Measurements from ENCODE around the gene BRD9. TPM values are rescaled to one million over a fixed set of nuclear protein-coding genes. Genes with fewer than 3 reads are reported as not detected.

Gene BRD9
- polyA plus RNA-seq, 1 experiment, result 12.3 TPM

DNA sequence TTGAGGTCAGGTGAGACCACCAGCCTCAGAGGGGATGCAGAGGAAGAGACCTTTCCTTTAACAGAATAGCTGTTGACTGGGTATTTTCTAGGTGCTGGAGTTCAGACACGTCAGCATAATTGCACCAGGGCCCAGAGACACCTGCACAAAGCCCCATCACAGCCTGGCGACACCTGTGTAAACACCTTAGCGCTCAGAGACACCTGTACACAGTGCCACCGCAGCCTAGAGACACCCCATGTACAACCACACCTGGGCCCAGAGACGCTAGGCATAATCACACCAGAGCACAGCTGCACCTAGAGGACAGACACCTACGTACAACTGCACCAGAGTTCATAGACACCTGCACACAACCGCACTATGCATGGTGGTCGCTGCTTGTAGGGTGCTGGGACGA, 1.1 kb upstream of the BRD9 start:
- H3K36me3 ChIP-seq (ENCODE audit: control insufficient read depth, insufficient read depth, low read length), result peaks cover 10% of the 10 kb centered on the region
- H3K27me3 ChIP-seq (ENCODE audit: control insufficient read depth, insufficient read depth, low read length), result no peaks in the 10 kb centered on the region
- CTCF ChIA-PET, result interaction anchor here (2.0 to 4.0 kb wide), 3 partner anchors 9 to 224 kb away, joined by 7 to 18 read pairs (median 10); no protein-coding TSS in a partner anchor
- POLR2A ChIA-PET, result no interaction called here
- DNase-seq (ENCODE audit: low read depth), result no peak
- TF ChIP-seq, protein P1, sequence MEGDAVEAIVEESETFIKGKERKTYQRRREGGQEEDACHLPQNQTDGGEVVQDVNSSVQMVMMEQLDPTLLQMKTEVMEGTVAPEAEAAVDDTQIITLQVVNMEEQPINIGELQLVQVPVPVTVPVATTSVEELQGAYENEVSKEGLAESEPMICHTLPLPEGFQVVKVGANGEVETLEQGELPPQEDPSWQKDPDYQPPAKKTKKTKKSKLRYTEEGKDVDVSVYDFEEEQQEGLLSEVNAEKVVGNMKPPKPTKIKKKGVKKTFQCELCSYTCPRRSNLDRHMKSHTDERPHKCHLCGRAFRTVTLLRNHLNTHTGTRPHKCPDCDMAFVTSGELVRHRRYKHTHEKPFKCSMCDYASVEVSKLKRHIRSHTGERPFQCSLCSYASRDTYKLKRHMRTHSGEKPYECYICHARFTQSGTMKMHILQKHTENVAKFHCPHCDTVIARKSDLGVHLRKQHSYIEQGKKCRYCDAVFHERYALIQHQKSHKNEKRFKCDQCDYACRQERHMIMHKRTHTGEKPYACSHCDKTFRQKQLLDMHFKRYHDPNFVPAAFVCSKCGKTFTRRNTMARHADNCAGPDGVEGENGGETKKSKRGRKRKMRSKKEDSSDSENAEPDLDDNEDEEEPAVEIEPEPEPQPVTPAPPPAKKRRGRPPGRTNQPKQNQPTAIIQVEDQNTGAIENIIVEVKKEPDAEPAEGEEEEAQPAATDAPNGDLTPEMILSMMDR (IDR thresholded peaks at IDR 0.05; ENCODE audit: insufficient read depth, low read depth, low read length), result no peak
- no peak overlapping the region; the same call in 1 of the 2 replicates for H3K4me3 ChIP-seq (ENCODE audit: low read depth, low read length)

DNA sequence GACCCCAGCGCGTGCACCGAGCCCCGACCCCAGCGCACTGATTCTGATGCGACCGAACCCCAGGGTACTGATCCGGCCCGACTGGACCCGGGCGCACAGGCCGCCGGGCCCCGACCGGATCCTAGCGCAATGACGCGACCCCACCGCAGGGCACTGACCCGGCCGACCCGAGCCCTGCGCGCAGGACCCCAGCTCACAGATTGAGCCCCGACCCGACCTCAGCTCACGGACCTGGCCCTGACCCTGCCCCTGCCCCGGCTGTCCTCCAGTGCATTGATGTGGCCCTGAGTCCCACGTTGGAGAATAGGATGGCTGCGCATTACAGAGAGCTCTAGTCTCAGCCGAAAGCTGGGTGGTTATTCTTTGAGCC, 521 bp upstream of the BRD9 start:
- TF ChIP-seq, protein P1 (IDR thresholded peaks at IDR 0.05; ENCODE audit: insufficient read depth, low read depth, low read length), result no peak
- no peaks in the 10 kb centered on the region for H3K27me3 ChIP-seq (ENCODE audit: control insufficient read depth, insufficient read depth, low read length)
- H3K36me3 ChIP-seq (ENCODE audit: control insufficient read depth, insufficient read depth, low read length), result peaks cover 14% of the 10 kb centered on the region
- no peak for DNase-seq (ENCODE audit: low read depth)
- H3K4me3 ChIP-seq (ENCODE audit: low read depth, low read length), result peak overlapping the region; percentile 96
- POLR2A ChIA-PET, result no interaction called here
- CTCF ChIA-PET, result interaction anchor here (1.8 to 4.0 kb wide), 3 partner anchors 9 to 223 kb away, joined by 7 to 18 read pairs (median 8); no protein-coding TSS in a partner anchor

DNA sequence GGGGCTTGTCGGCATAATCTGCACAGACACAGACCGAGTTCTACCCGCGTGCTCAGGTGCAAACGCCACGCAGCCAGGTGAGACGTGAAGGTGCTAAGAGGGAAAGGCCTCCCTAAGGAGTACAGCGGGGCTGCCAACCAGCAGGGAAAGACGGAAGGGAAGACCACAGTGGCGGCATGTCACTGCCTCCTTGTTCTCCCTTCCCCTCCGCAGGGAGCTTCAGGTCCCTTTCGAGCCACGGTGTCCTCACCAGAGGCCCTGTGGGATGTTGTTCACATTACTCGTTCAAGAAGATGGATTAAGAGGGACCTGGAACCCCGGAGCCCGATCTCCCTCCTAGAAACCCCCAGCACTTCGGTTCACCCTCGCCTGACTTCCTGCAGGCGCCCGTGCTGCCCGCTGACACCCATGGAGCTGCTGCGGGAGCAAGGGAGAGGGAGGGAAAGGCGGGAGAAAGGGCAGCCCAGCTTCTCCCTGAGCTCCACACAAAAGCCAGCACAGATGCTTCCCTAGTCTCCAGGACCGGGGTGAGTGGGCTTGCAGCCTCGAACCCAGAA, 686 bp downstream of the BRD9 start:
- peaks cover 18% of the 10 kb centered on the region for H3K36me3 ChIP-seq (ENCODE audit: control insufficient read depth, insufficient read depth, low read length)
- POLR2A ChIA-PET, result interaction anchor here (0.6 kb wide), 1 partner anchor 724 kb away, joined by 3 read pairs; no protein-coding TSS in a partner anchor
- DNase-seq (ENCODE audit: low read depth), result no peak

DNA sequence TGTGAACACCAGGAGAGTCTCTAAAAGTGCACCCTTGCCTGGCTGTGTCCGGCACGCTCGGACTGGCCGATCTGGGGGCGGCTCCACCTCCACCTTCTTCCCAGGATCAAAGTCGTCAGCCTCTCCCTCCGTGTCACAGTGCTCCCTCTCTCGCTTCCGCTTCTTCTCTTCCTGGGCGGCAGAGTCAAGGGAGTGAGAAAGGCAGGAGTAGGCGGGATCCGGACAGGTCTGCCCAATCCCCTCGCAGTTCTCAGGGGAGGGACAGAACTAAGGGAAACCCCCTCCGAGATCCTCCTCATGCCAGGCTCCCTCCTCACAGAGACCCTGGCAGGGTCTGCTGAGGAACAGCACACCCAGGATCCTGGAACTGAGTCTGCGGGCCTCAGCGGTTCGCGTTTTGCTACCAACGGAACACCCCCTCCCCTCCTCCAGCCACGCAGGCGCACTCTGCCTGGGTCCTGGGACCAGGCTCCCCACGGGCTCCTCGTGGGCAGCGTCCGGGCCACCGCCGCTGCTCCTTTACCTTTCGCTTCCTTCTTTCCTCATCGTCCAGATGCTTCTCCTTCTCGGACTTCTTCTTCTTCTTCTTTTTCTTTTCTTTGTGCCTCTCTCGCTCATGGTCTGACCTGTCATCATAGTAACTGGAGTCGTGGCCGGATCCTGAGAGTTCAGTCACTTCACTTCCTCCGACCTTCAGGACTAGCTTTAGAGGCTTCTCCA, 1.3 kb downstream of the BRD9 start:
- Histone ChIP-seq H3K36me3 (ENCODE audit: control insufficient read depth, insufficient read depth, low read length) (peaks cover 24% of the 10 kb centered on the region), H3K27me3 (ENCODE audit: control insufficient read depth, insufficient read depth, low read length) (no peaks in the 10 kb centered on the region), H3K4me3 (ENCODE audit: low read depth, low read length) (peak overlapping the region; percentile 96)
- ChIA-PET CTCF (interaction anchor here (1.3 to 4.0 kb wide), 3 partner anchors 11 to 574 kb away, joined by 3 to 18 read pairs (median 8); no protein-coding TSS in a partner anchor), POLR2A (interaction anchor here (0.6 kb wide), 1 partner anchor 724 kb away, joined by 3 read pairs; no protein-coding TSS in a partner anchor)
- no peak for DNase-seq (ENCODE audit: low read depth)
- TF ChIP-seq, protein P1 (IDR thresholded peaks at IDR 0.05; ENCODE audit: insufficient read depth, low read depth, low read length), result no peak

More for the DNA sequence above, 686 bp downstream of the BRD9 start:
- Histone ChIP-seq H3K27me3 (ENCODE audit: control insufficient read depth, insufficient read depth, low read length) (no peaks in the 10 kb centered on the region), H3K4me3 (ENCODE audit: low read depth, low read length) (peak overlapping the region; percentile 96)
- TF ChIP-seq, protein P1 (IDR thresholded peaks at IDR 0.05; ENCODE audit: insufficient read depth, low read depth, low read length), result no peak
- CTCF ChIA-PET, result interaction anchor here (1.8 to 4.0 kb wide), 3 partner anchors 11 to 222 kb away, joined by 7 to 18 read pairs (median 8); no protein-coding TSS in a partner anchor

DNA sequence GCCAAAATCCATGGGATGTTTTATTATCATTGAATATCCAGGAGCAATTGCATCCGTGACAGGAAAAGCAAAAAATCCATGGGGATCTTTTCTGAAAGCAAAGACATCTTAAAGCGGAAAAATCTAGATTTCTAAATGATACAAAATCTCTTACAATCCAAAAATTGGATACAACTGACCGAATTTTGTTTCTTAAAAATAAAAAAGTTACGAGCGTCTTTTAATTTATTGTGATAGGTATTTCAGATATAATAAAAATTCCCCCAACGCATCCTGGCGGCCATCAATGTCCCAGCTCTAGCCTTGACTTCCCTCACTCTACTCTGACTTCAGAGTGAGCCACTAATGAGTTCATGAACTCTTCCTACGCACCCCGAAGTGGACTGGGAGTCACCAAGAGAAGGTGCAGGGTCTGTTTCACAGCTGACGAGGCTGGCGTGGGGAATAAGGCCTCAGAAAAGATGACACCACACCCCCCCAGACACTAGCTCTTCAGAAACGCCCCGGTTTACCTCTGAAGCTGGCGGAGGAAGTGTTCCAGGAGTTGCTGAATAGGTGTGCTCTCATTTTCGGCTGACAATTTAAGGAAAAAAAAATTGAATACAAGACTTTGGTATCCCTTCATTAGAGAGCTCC, 3.4 kb downstream of the BRD9 start:
- DNase-seq (ENCODE audit: low read depth), result no peak
- POLR2A ChIA-PET, result no interaction called here
- CTCF ChIA-PET, result interaction anchor here (0.5 kb wide), 1 partner anchor 77 kb away, joined by 3 read pairs; no protein-coding TSS in a partner anchor
- Histone ChIP-seq H3K27me3 (ENCODE audit: control insufficient read depth, insufficient read depth, low read length) (no peaks in the 10 kb centered on the region), H3K4me3 (ENCODE audit: low read depth, low read length) (no peak overlapping the region), H3K36me3 (ENCODE audit: control insufficient read depth, insufficient read depth, low read length) (peaks cover 40% of the 10 kb centered on the region)
- TF ChIP-seq, protein P1 (IDR thresholded peaks at IDR 0.05; ENCODE audit: insufficient read depth, low read depth, low read length), result no peak

Measured in BJ (cell line).